B cell (primary cell): ENCODE results near the gene NUBP2. TPM values are rescaled to one million over a fixed set of nuclear protein-coding genes. Genes with fewer than 3 reads are reported as not detected.

ENCODE experiments used
- ATAC-seq: fragments of 200-7000 bp; cut with Tn5 transposase; one replicate; pipeline ENCODE4 v1.10.0; 2021; ENCODE audit warnings: low read depth, mild to moderate bottlenecking, moderate number of reproducible peaks, moderate library complexity
- CTCF ChIA-PET: fragments of 350-600 bp; sonication (Branson Sonifier 250); formaldehyde crosslinking; loops from one replicate; lab custom pipeline; 2021; ENCODE audit warnings: antibody characterized with exemption, inconsistent platforms; lab: Charles Lee
- POLR2A ChIA-PET: fragments of 350-600 bp; sonication (Branson Sonifier 250); formaldehyde crosslinking; loops from one replicate; lab custom pipeline; 2021; ENCODE audit warnings: antibody characterized with exemption; lab: Charles Lee
- DNase-seq: peaks from one replicate; pipeline ENCODE4 v3.0.0; 2013
- H2AFZ ChIP-seq: 2 replicates; pipeline ENCODE4 v1.6.1; 2012; ENCODE audit warnings: mild to moderate bottlenecking, low read depth, low read length; ENCODE audit not compliant: insufficient read depth, poor library complexity, severe bottlenecking
- H3K27ac ChIP-seq, 2 donors: 1 replicate in 1 of 2; 2 replicates in 1 of 2; pipeline ENCODE4 v1.5.1; 2012 to 2013; ENCODE audit warnings: low read length in 2 of 2, mild to moderate bottlenecking in 2 of 2, moderate library complexity in 1 of 2
- H3K27me3 ChIP-seq, 4 experiments: fragments of 200-600 bp in 1 of 4; sonication (generic) in 1 of 4; replicated peaks in 1 of 4; 1 replicate in 2 of 4; 2 replicates in 2 of 4; pipeline versions ENCODE4 v1.6.1 to v1.7.0; 2013 to 2016; ENCODE audit warnings: low read length in 3 of 4, mild to moderate bottlenecking in 2 of 4, mixed read lengths in 1 of 4, moderate library complexity in 1 of 4; ENCODE audit not compliant: insufficient read depth in 4 of 4, control insufficient read depth in 3 of 4; ENCODE audit errors: control extremely low read depth in 1 of 4
- H3K36me3 ChIP-seq, 2 experiments: replicated peaks in 1 of 2; 1 replicate in 1 of 2; 2 replicates in 1 of 2; pipeline versions ENCODE4 v1.6.1 to v1.7.1; 2013; ENCODE audit warnings: low read length in 1 of 2; ENCODE audit not compliant: insufficient read depth in 2 of 2, control insufficient read depth in 1 of 2; ENCODE audit errors: control extremely low read depth in 1 of 2, extremely low read depth in 1 of 2
- H3K4me1 ChIP-seq, 2 donors: fragments of 200-600 bp in 1 of 2; sonication (generic) in 1 of 2; 1 replicate in 1 of 2; 2 replicates in 1 of 2; pipeline versions ENCODE4 v1.5.1 to v1.6.1; 2013 to 2017; ENCODE audit warnings: low read length in 2 of 2; ENCODE audit not compliant: control insufficient read depth in 2 of 2, insufficient read depth in 2 of 2
- H3K4me2 ChIP-seq: replicated peaks from 2 replicates; pipeline ENCODE3; 2012; ENCODE audit warnings: mild to moderate bottlenecking, low read depth, low read length; ENCODE audit not compliant: poor library complexity, severe bottlenecking
- H3K4me3 ChIP-seq, 5 experiments: fragments of 200-600 bp in 1 of 5; sonication (generic) in 1 of 5; 1 replicate in 3 of 5; 2 replicates in 2 of 5; pipeline versions ENCODE4 v1.5.1 to v1.7.0; 2011 to 2016; ENCODE audit warnings: low read length in 4 of 5, mild to moderate bottlenecking in 4 of 5, low read depth in 2 of 5, control low read depth in 1 of 5, moderate library complexity in 1 of 5; ENCODE audit not compliant: insufficient read depth in 1 of 5; ENCODE audit errors: control extremely low read depth in 1 of 5, extremely low read depth in 1 of 5
- H3K79me2 ChIP-seq: fragments of 200-600 bp; sonication (generic); one replicate; pipeline ENCODE4 v1.6.0; 2016; ENCODE audit warnings: low read length; ENCODE audit not compliant: control insufficient read depth, insufficient read depth
- H3K9ac ChIP-seq: fragments of 200-600 bp; sonication (generic); 2 replicates; pipeline ENCODE4 v1.6.1; 2017; ENCODE audit warnings: mild to moderate bottlenecking, low read length, moderate library complexity
- H3K9me3 ChIP-seq, 3 donors: one replicate each; pipeline versions ENCODE4 v1.6.1 to v1.7.1; 2013; ENCODE audit warnings: low read length in 2 of 3; ENCODE audit not compliant: control insufficient read depth in 2 of 3, insufficient read depth in 1 of 3; ENCODE audit errors: control extremely low read depth in 1 of 3
- H4K20me1 ChIP-seq: 2 replicates; pipeline ENCODE4 v1.6.0; 2012; ENCODE audit warnings: mild to moderate bottlenecking, low read length; ENCODE audit not compliant: insufficient read depth, control insufficient read depth, poor library complexity, severe bottlenecking
- H3K27ac Mint-ChIP-seq: one replicate; pipeline ENCODE4 v1.8.0; 2021; ENCODE audit warnings: mixed read lengths
- H3K27me3 Mint-ChIP-seq: one replicate; pipeline ENCODE4 v1.8.0; 2021; ENCODE audit warnings: mixed read lengths
- H3K4me1 Mint-ChIP-seq: one replicate; pipeline ENCODE4 v1.8.0; 2021; ENCODE audit warnings: mixed read lengths
- H3K4me3 Mint-ChIP-seq: one replicate; pipeline ENCODE4 v1.8.0; 2021; ENCODE audit warnings: mixed read lengths
- H3K9me3 Mint-ChIP-seq: one replicate; pipeline ENCODE4 v1.8.0; 2022; ENCODE audit warnings: mixed read lengths; ENCODE audit not compliant: insufficient read depth
- EZH2 ChIP-seq: IDR thresholded peaks from 2 replicates; pipeline ENCODE4 v1.6.1; 2012; ENCODE audit warnings: borderline replicate concordance, low read depth, mild to moderate bottlenecking, moderate library complexity, low read length; ENCODE audit not compliant: insufficient read depth, poor library complexity, severe bottlenecking
- WGBS: methylation state at CpG from one replicate; pipeline ENCODE4 v1.1.5; 2013; ENCODE audit warnings: missing lambda C conversion rate; ENCODE audit not compliant: insufficient coverage; 5-methylcytosine and 5-hydroxymethylcytosine counted together
- intact Hi-C: fragments of 100-400 bp; cut with micrococcal nuclease; formaldehyde crosslinking; loops from one replicate; pipeline ENCODE4 v1.10.0; 2022
- polyA plus RNA-seq: library from polyadenylated mRNA; depleted of rRNA; stranded (reverse); fragments of >200 nt; gene quantifications from 2 replicates; pipeline ENCODE4 v1.2.3, GENCODE V29; 2012
- total RNA-seq, 2 donors: library from RNA; stranded (reverse); fragments of 120-200 nt in 1 of 2; gene quantifications; 1 replicate in 1 of 2; 2 replicates in 1 of 2; pipeline versions ENCODE4 v1.2.3 to v1.2.4, GENCODE V29; 2013 to 2022
- TF ChIP-seq, protein P1 (sequence below): fragments of 200-600 bp; IDR thresholded peaks from one replicate; pipeline ENCODE4 v1.8.0; 2022; ENCODE audit warnings: antibody characterized with exemption, mild to moderate bottlenecking

Gene NUBP2
- total and polyA plus RNA-seq, 2 donors (not counting 1 experiment from before 2014, with no cell fraction given) = 50.2 to 71.7 TPM

DNA sequence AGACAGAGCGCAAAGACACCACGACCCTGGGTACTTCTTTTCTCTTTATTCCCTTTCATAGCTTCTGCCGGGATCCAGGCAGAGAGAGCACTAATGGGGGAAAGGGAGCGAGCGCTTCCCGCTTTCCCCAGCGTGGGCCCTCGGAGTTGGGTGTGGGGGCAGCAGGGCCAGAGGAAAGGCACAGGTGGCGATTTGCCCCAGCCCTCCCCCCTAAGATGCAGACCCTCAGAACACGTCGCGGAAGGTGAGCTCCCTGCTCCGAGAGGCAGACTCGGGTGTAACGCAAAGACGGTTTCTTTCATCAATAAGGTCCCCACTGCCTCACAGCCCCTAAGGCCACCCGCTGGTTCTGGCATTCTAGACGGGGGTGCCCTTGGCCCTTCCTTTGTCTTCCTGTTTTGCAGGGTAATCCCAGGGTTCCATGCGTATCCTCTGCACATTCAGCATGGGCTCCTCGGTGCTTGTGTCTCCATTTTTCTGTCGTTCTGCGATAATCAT is 10.8 kb upstream of the NUBP2 start:
- peaks cover 24% of the 10 kb centered on the region for H3K4me1 Mint-ChIP-seq
- peak overlapping the region; percentile 81 for H2AFZ ChIP-seq
- POLR2A ChIA-PET = interaction anchor here (1.5 to 4.4 kb wide), 2 partner anchors 11 to 66 kb away, joined by 14 to 27 read pairs; partner anchors contain the start of genes MAPK8IP3, NUBP2 and SPSB3
- peaks cover 0 to 29% of the 10 kb centered on the region in 2 experiments for H3K36me3 ChIP-seq
- H3K27ac Mint-ChIP-seq = peak overlapping the region; percentile 97
- H3K4me2 ChIP-seq = peak overlapping the region; percentile 99
- CTCF ChIA-PET = interaction anchor here (0.6 to 3.2 kb wide), 4 partner anchors 9 to 717 kb away, joined by 3 to 15 read pairs (median 6); partner anchors contain the start of genes MAPK8IP3, NUBP2 and SPSB3
- peaks cover 56% of the 10 kb centered on the region for H4K20me1 ChIP-seq
- peak overlapping the region; percentile 3 to 87 (median 82) for H3K4me3 ChIP-seq
- DNase-seq (peak; percentile 53), ATAC-seq (no peak)
- peak overlapping the region; percentile 84 for H3K9ac ChIP-seq
- no peaks in the 10 kb centered on the region for H3K27me3 ChIP-seq
- H3K9me3 Mint-ChIP-seq = no peaks in the 10 kb centered on the region
- no peak for TF ChIP-seq EZH2
- TF ChIP-seq, protein P1, sequence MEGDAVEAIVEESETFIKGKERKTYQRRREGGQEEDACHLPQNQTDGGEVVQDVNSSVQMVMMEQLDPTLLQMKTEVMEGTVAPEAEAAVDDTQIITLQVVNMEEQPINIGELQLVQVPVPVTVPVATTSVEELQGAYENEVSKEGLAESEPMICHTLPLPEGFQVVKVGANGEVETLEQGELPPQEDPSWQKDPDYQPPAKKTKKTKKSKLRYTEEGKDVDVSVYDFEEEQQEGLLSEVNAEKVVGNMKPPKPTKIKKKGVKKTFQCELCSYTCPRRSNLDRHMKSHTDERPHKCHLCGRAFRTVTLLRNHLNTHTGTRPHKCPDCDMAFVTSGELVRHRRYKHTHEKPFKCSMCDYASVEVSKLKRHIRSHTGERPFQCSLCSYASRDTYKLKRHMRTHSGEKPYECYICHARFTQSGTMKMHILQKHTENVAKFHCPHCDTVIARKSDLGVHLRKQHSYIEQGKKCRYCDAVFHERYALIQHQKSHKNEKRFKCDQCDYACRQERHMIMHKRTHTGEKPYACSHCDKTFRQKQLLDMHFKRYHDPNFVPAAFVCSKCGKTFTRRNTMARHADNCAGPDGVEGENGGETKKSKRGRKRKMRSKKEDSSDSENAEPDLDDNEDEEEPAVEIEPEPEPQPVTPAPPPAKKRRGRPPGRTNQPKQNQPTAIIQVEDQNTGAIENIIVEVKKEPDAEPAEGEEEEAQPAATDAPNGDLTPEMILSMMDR = no peak
- peaks cover 22 to 32% of the 10 kb centered on the region in 2 donors for H3K4me1 ChIP-seq
- WGBS = 24% methylated on average over 17 of the region's 22 CpGs
- peak overlapping the region; percentile 95 for H3K4me3 Mint-ChIP-seq
- H3K9me3 ChIP-seq = no peaks in the 10 kb centered on the region
- H3K27me3 Mint-ChIP-seq = no peaks in the 10 kb centered on the region
- intact Hi-C loops = loop anchor here (1.0 to 5.0 kb wide), 5 partner anchors 55 to 360 kb away; partner anchors contain the start of genes FAHD1, HAGH, JPT2 and MAPK8IP3
- peaks cover 31% of the 10 kb centered on the region for H3K79me2 ChIP-seq
- H3K27ac ChIP-seq = peak overlapping the region; percentile 22 to 90
